CMK (cell line): ENCODE data around the gene WNT2B.
"Not testable (repeated sequence)": the region's sequence is repeated elsewhere in the genome, so short reads cannot be mapped to it uniquely, and the experiment has no call there.

Experiments used
- DNase-seq: peaks from one replicate; pipeline ENCODE4 v3.0.0-alpha.2; 2010; ENCODE audit warnings: low read depth

Gene WNT2B

GRCh38 chr1:112508278-112509004 lies at the start of gene WNT2B:
WNT2B (plus strand) TSS chr1:112508965; CDS start chr1:112509263, 298 bp downstream.
- no peak for DNase-seq

- no peak for DNase-seq
Measured at GRCh38 chr1:112460615-112461014, 48.1 kb upstream of the WNT2B start.

GRCh38 chr1:112461200-112461871 lies 47.4 kb upstream of the WNT2B start:
- no peak for DNase-seq

- no peak for DNase-seq
Measured at GRCh38 chr1:112462953-112463279, 45.8 kb upstream of the WNT2B start.

- no peak for DNase-seq
Measured at GRCh38 chr1:112464501-112464900, 44.3 kb upstream of the WNT2B start.

GRCh38 chr1:112465122-112465521 lies 43.6 kb upstream of the WNT2B start:
- DNase-seq: no peak

- peak; percentile 85 for DNase-seq
Measured at GRCh38 chr1:112466078-112466660, 42.6 kb upstream of the WNT2B start.

GRCh38 chr1:112470324-112470723 lies 38.4 kb upstream of the WNT2B start:
- not testable (repeated sequence) for DNase-seq

- no peak for DNase-seq
Measured at GRCh38 chr1:112470966-112471365, 37.8 kb upstream of the WNT2B start.

GRCh38 chr1:112472142-112472541 lies 36.6 kb upstream of the WNT2B start:
- no peak for DNase-seq

- DNase-seq: no peak
Measured at GRCh38 chr1:112477550-112477949, 31.2 kb upstream of the WNT2B start.

- DNase-seq: no peak
Measured at GRCh38 chr1:112478314-112478713, 30.5 kb upstream of the WNT2B start.

- not testable (repeated sequence) for DNase-seq
Measured at GRCh38 chr1:112486063-112486462, 22.7 kb upstream of the WNT2B start.

- not testable (repeated sequence) for DNase-seq
Measured at GRCh38 chr1:112487686-112488085, 21.1 kb upstream of the WNT2B start.

- DNase-seq: no peak
Measured at GRCh38 chr1:112488141-112488540, 20.6 kb upstream of the WNT2B start.

- no peak for DNase-seq
Measured at GRCh38 chr1:112492076-112492475, 16.7 kb upstream of the WNT2B start.

GRCh38 chr1:112493351-112493750 lies 15.4 kb upstream of the WNT2B start:
- DNase-seq: no peak

GRCh38 chr1:112496290-112496689 lies 12.5 kb upstream of the WNT2B start:
- DNase-seq: no peak

GRCh38 chr1:112501810-112502641 lies 6.7 kb upstream of the WNT2B start:
- no peak for DNase-seq

GRCh38 chr1:112502826-112503225 lies 5.9 kb upstream of the WNT2B start:
- DNase-seq: no peak

- no peak for DNase-seq
Measured at GRCh38 chr1:112504001-112504660, 4.6 kb upstream of the WNT2B start.
